ENCODE data around the gene CHMP5. TPM values are rescaled to one million over a fixed set of nuclear protein-coding genes. Genes with fewer than 3 reads are reported as not detected.

The CHMP5 gene
- total and polyA plus RNA-seq, 10 of the 15 experiments (the other 5 are each of a cell fraction or from before 2014, with no cell fraction given), result 40.3 to 179 (median 78.6) TPM

DNA sequence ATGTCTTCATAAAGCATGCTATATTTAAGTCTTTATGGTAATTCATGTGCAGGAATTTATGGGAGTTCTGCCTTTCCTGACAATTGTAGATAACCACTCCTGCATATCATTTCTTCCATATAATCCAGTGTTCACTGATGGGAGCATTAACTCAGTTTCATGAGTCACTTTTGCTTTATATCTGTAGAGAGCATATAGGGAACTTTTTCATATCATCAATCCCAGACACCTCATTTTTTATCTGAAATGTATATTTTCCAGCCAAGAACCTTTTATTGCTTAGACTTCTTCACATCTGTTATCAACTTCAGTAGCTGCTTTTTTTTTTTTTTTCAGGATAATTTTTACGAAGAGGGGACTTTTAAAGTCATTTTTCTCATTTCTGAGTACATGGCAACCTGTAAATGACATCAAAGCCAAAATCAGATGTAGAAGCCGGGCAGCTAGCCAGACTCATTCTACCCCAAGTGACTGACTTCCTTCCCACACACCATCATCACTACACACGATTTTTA is 66.6 kb downstream of the CHMP5 start (continued):
- TF ChIP-seq, protein P1, sequence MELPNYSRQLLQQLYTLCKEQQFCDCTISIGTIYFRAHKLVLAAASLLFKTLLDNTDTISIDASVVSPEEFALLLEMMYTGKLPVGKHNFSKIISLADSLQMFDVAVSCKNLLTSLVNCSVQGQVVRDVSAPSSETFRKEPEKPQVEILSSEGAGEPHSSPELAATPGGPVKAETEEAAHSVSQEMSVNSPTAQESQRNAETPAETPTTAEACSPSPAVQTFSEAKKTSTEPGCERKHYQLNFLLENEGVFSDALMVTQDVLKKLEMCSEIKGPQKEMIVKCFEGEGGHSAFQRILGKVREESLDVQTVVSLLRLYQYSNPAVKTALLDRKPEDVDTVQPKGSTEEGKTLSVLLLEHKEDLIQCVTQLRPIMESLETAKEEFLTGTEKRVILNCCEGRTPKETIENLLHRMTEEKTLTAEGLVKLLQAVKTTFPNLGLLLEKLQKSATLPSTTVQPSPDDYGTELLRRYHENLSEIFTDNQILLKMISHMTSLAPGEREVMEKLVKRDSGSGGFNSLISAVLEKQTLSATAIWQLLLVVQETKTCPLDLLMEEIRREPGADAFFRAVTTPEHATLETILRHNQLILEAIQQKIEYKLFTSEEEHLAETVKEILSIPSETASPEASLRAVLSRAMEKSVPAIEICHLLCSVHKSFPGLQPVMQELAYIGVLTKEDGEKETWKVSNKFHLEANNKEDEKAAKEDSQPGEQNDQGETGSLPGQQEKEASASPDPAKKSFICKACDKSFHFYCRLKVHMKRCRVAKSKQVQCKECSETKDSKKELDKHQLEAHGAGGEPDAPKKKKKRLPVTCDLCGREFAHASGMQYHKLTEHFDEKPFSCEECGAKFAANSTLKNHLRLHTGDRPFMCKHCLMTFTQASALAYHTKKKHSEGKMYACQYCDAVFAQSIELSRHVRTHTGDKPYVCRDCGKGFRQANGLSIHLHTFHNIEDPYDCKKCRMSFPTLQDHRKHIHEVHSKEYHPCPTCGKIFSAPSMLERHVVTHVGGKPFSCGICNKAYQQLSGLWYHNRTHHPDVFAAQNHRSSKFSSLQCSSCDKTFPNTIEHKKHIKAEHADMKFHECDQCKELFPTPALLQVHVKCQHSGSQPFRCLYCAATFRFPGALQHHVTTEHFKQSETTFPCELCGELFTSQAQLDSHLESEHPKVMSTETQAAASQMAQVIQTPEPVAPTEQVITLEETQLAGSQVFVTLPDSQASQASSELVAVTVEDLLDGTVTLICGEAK (IDR thresholded peaks at IDR 0.05; ENCODE audit: borderline replicate concordance), result no peak
- no peak for TF ChIP-seq CEBPB (IDR thresholded peaks at IDR 0.05; ENCODE audit: borderline replicate concordance in 1 of 2, low read depth in 2 of 2, low read length in 2 of 2)
- no peak for TF ChIP-seq POLR2A (IDR thresholded peaks at IDR 0.05; ENCODE audit: low read depth, low read length)
- TF ChIP-seq, protein P2, sequence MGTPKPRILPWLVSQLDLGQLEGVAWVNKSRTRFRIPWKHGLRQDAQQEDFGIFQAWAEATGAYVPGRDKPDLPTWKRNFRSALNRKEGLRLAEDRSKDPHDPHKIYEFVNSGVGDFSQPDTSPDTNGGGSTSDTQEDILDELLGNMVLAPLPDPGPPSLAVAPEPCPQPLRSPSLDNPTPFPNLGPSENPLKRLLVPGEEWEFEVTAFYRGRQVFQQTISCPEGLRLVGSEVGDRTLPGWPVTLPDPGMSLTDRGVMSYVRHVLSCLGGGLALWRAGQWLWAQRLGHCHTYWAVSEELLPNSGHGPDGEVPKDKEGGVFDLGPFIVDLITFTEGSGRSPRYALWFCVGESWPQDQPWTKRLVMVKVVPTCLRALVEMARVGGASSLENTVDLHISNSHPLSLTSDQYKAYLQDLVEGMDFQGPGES (IDR thresholded peaks at IDR 0.05), result no peak
- TF ChIP-seq, protein P3, sequence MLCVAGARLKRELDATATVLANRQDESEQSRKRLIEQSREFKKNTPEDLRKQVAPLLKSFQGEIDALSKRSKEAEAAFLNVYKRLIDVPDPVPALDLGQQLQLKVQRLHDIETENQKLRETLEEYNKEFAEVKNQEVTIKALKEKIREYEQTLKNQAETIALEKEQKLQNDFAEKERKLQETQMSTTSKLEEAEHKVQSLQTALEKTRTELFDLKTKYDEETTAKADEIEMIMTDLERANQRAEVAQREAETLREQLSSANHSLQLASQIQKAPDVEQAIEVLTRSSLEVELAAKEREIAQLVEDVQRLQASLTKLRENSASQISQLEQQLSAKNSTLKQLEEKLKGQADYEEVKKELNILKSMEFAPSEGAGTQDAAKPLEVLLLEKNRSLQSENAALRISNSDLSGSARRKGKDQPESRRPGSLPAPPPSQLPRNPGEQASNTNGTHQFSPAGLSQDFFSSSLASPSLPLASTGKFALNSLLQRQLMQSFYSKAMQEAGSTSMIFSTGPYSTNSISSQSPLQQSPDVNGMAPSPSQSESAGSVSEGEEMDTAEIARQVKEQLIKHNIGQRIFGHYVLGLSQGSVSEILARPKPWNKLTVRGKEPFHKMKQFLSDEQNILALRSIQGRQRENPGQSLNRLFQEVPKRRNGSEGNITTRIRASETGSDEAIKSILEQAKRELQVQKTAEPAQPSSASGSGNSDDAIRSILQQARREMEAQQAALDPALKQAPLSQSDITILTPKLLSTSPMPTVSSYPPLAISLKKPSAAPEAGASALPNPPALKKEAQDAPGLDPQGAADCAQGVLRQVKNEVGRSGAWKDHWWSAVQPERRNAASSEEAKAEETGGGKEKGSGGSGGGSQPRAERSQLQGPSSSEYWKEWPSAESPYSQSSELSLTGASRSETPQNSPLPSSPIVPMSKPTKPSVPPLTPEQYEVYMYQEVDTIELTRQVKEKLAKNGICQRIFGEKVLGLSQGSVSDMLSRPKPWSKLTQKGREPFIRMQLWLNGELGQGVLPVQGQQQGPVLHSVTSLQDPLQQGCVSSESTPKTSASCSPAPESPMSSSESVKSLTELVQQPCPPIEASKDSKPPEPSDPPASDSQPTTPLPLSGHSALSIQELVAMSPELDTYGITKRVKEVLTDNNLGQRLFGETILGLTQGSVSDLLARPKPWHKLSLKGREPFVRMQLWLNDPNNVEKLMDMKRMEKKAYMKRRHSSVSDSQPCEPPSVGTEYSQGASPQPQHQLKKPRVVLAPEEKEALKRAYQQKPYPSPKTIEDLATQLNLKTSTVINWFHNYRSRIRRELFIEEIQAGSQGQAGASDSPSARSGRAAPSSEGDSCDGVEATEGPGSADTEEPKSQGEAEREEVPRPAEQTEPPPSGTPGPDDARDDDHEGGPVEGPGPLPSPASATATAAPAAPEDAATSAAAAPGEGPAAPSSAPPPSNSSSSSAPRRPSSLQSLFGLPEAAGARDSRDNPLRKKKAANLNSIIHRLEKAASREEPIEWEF (IDR thresholded peaks at IDR 0.05; ENCODE audit: insufficient replicate concordance, low read depth, low read length), result no peak
- TF ChIP-seq, protein P4, sequence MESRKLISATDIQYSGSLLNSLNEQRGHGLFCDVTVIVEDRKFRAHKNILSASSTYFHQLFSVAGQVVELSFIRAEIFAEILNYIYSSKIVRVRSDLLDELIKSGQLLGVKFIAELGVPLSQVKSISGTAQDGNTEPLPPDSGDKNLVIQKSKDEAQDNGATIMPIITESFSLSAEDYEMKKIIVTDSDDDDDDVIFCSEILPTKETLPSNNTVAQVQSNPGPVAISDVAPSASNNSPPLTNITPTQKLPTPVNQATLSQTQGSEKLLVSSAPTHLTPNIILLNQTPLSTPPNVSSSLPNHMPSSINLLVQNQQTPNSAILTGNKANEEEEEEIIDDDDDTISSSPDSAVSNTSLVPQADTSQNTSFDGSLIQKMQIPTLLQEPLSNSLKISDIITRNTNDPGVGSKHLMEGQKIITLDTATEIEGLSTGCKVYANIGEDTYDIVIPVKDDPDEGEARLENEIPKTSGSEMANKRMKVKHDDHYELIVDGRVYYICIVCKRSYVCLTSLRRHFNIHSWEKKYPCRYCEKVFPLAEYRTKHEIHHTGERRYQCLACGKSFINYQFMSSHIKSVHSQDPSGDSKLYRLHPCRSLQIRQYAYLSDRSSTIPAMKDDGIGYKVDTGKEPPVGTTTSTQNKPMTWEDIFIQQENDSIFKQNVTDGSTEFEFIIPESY (IDR thresholded peaks at IDR 0.05), result no peak
- TF ChIP-seq EGR1 (IDR thresholded peaks at IDR 0.05; ENCODE audit: borderline replicate concordance in 1 of 2, low read depth in 2 of 2, low read length in 2 of 2), result no peak
- TF ChIP-seq ZNF207 (IDR thresholded peaks at IDR 0.05; ENCODE audit: borderline replicate concordance), result no peak
